ENCODE data around the gene ZNF469. TPM values are rescaled to one million over a fixed set of nuclear protein-coding genes. Genes with fewer than 3 reads are reported as not detected.
A peak's percentile ranks its signal among the peaks of the same experiment; 100 is the strongest.

ZNF469 gene
- total RNA-seq, 6 experiments from 2014 or later: 0.22 to 1.3 (median 0.37) TPM

DNA sequence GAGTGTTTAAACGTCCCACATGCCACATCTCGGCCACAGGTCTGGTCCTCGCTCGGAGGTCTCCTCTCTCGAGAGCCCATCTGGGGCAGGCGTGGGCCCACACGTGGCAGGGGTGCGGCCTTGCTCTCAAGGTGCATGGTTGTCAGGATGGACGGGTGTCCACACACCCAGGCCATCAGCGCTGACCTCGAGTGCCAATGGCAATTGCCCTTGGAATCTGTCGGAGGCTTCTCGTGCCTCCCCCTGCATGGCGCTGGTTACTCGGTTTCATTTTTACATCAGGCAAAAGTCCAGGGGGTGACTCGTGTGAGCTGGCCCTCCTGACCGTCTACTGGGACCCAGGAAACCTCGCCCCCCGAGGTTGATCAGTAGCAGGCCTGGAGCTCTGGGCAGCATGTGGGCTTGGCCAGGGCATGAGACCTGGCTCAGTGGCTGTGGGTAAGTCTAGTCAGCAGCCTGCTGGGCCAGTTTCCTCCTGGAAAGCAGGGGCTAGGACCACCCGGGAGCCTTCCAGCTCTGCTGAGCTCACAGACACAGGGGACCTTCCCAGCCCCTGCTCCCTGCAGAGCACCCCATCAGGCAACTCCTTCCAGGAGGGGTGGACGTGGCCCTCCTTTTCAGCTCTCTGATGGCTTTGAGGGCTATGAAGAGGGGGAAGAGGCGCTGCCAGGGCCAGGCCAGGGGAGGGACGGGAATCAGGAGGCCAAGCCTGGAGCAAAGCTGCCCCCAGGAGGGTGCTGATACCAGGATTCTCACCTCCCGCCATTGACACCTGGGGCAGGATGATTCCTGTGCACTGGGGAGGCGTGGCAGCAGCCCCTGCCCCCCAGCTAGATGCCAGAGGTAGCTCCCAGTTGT, 3.7 kb upstream of the ZNF469 start:
- 67% methylated on average over 5 of the region's 25 CpGs for WGBS (ENCODE audit: insufficient coverage, low coverage, low lambda C conversion rate, missing lambda C conversion rate)
- Histone ChIP-seq H3K4me1 (no peaks in the 10 kb centered on the region), H3K27me3 (no peaks in the 10 kb centered on the region), H3K4me3 (no peak overlapping the region), H3K27ac (no peak overlapping the region), H3K9me3 (no peaks in the 10 kb centered on the region), H3K36me3 (no peaks in the 10 kb centered on the region)
- DNase-seq (peak in 2 of 3 donors; percentile 12 to 35), ATAC-seq (no peak)
- no peak for TF ChIP-seq POLR2A (IDR thresholded peaks at IDR 0.05)
- TF ChIP-seq, protein P1, sequence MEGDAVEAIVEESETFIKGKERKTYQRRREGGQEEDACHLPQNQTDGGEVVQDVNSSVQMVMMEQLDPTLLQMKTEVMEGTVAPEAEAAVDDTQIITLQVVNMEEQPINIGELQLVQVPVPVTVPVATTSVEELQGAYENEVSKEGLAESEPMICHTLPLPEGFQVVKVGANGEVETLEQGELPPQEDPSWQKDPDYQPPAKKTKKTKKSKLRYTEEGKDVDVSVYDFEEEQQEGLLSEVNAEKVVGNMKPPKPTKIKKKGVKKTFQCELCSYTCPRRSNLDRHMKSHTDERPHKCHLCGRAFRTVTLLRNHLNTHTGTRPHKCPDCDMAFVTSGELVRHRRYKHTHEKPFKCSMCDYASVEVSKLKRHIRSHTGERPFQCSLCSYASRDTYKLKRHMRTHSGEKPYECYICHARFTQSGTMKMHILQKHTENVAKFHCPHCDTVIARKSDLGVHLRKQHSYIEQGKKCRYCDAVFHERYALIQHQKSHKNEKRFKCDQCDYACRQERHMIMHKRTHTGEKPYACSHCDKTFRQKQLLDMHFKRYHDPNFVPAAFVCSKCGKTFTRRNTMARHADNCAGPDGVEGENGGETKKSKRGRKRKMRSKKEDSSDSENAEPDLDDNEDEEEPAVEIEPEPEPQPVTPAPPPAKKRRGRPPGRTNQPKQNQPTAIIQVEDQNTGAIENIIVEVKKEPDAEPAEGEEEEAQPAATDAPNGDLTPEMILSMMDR (IDR thresholded peaks at IDR 0.05): no peak
- intact Hi-C loops (cut with DNase I): no loop called here

DNA sequence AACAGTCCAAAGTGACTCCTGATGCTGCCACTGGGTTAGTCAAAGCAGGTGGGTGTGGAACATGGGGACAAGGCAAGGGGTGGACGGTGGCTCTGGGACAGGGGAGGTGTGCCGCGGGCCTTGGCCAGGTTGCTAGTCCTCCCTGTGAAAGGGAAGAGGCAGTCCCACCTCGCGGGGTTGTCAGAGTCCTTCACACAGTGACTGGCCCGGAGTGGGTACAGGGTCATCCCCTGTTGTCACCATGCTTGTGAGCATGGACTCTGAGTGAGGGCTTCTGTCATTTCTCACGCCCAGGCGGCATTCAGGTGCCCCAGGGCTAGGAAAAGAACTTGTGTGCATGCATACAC, 3.1 kb upstream of the ZNF469 start:
- H3K4me1 ChIP-seq: no peaks in the 10 kb centered on the region
- no peaks in the 10 kb centered on the region for H3K36me3 ChIP-seq
- H3K9me3 ChIP-seq: no peaks in the 10 kb centered on the region
- DNase-seq (peak in 2 of 3 donors; percentile 6 to 32), ATAC-seq (no peak)
- no peaks in the 10 kb centered on the region for H3K27me3 ChIP-seq
- H3K4me3 ChIP-seq: no peak overlapping the region
- intact Hi-C loops (cut with DNase I): no loop called here
- no CpG with 5 or more reads among the region's 8 CpGs for WGBS (ENCODE audit: insufficient coverage, low coverage, low lambda C conversion rate, missing lambda C conversion rate)
- H3K27ac ChIP-seq: no peak overlapping the region
- no peak for TF ChIP-seq POLR2A (IDR thresholded peaks at IDR 0.05)
- TF ChIP-seq, protein P1 (IDR thresholded peaks at IDR 0.05): no peak

DNA sequence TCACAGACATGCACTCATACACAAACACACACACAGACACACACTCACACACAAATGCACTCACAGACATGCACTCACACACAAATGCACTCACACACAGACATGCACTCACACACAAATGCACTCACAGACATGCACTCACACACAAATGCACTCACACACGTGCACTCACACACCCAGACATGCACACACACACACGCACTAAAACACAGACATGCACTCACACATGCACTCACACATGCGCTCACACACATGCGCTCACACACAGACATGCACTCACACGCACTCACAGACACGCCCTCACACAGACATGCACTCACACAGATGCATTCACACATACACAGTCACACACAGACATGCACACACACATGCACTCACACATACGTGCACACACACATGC, 2.7 kb upstream of the ZNF469 start:
- intact Hi-C loops (cut with DNase I): no loop called here
- DNase-seq (no peak), ATAC-seq (no peak)
- WGBS (ENCODE audit: insufficient coverage, low coverage, low lambda C conversion rate, missing lambda C conversion rate): 81% methylated on average over 6 of the region's 7 CpGs
- TF ChIP-seq, protein P1 (IDR thresholded peaks at IDR 0.05): no peak
- no peak for TF ChIP-seq POLR2A (IDR thresholded peaks at IDR 0.05)
- H3K27me3 ChIP-seq: no peaks in the 10 kb centered on the region
- H3K9me3 ChIP-seq: no peaks in the 10 kb centered on the region
- no peaks in the 10 kb centered on the region for H3K4me1 ChIP-seq
- no peak overlapping the region for H3K27ac ChIP-seq
- no peak overlapping the region for H3K4me3 ChIP-seq
- no peaks in the 10 kb centered on the region for H3K36me3 ChIP-seq

DNA sequence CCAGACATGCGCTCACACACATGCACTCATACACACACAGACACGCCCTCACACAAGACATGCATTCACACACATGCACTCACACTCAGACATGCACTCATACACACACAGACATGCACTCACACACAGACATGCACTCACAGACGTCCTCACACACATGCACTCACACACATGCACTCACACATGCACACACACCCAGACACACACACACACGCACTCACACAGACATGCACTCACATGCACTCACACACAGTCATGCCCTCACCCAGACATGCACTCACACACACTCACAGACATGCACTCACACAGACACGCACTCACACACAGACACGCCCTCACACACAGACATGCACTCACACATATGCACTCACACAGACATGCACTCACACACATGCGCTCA, 2.1 kb upstream of the ZNF469 start:
- ATAC-seq: no peak
- H3K27ac ChIP-seq: no peak overlapping the region
- H3K4me3 ChIP-seq: no peak overlapping the region
- H3K4me1 ChIP-seq: no peaks in the 10 kb centered on the region
- no peaks in the 10 kb centered on the region for H3K9me3 ChIP-seq
- peak in 1 of 3 donors; percentile 23 for DNase-seq
- H3K27me3 ChIP-seq: no peaks in the 10 kb centered on the region
- H3K36me3 ChIP-seq: no peaks in the 10 kb centered on the region
- WGBS (ENCODE audit: insufficient coverage, low coverage, low lambda C conversion rate, missing lambda C conversion rate): 58% methylated on average over 6 of the region's 7 CpGs
- intact Hi-C loops (cut with DNase I): no loop called here
- no peak for TF ChIP-seq POLR2A (IDR thresholded peaks at IDR 0.05)
- TF ChIP-seq, protein P1 (IDR thresholded peaks at IDR 0.05): no peak
